BE2C (cell line): ENCODE results near the gene ANXA4.
"Not testable (repeated sequence)": the region's sequence is repeated elsewhere in the genome, so short reads cannot be mapped to it uniquely, and the experiment has no call there.

ENCODE experiments used
- DNase-seq: peaks from one replicate; pipeline ENCODE4 v3.0.0-alpha.2; 2020
- H3K27me3 ChIP-seq: fragments of 250-450 bp; sonication (Bioruptor Pico); 2 replicates; pipeline ENCODE4 v1.5.1; 2020; ENCODE audit warnings: mild to moderate bottlenecking
- H3K36me3 ChIP-seq: fragments of 250-450 bp; sonication (Bioruptor Pico); 2 replicates; pipeline ENCODE4 v1.5.1; 2020; ENCODE audit warnings: mild to moderate bottlenecking
- H3K4me1 ChIP-seq: fragments of 250-450 bp; sonication (Bioruptor Pico); 2 replicates; pipeline ENCODE4 v1.5.1; 2020
- H3K4me3 ChIP-seq: 2 replicates; pipeline ENCODE4 v1.5.1; 2011; ENCODE audit warnings: low read depth, low read length
- H3K9me3 ChIP-seq: fragments of 250-450 bp; sonication (Bioruptor Pico); 2 replicates; pipeline ENCODE4 v1.5.1; 2020
- CTCF ChIP-seq: IDR thresholded peaks from 2 replicates; pipeline ENCODE4 v1.5.1; 2012; ENCODE audit warnings: mild to moderate bottlenecking, low read depth, low read length

ANXA4 gene

DNA sequence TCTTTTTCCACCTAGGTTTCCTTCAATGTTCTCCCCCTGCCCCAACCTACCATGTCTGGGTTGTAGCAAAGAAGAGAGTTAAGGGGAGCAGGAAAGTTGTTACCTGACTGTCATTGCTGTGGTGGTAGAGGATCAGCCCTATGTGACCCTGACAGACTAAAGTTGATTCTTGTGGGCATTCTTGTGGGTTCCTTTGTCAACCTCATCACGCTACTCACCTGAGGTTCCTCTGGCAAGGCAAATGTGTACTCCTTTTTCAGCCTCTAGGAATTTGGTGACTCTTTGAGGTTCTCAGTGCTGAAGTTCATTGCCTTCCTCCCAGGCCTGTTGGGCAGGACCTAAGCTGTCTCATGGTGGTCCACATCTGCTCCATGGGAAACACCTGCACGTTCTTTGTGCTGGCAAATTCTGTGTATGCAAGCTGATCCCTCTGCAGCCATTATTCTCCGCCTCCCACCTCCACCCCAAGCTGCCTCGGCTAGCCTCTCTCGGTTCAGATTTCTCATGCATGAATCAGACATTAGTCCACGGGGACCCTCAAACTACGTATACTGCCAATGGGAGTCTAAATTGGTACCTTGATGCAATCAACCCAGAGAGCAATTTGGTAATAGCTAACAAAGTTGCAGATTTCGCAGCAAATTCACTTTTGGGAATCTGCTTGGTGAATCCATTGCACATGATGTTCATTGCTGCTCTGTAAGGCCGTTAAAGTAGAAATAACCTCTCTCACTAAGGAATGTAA lies 86.0 kb downstream of the ANXA4 start:
- H3K4me1 ChIP-seq: no peaks in the 10 kb centered on the region
- TF ChIP-seq CTCF: no peak
- H3K9me3 ChIP-seq: no peaks in the 10 kb centered on the region
- H3K4me3 ChIP-seq: no peak overlapping the region
- DNase-seq: no peak
- H3K27me3 ChIP-seq: no peaks in the 10 kb centered on the region
- no peaks in the 10 kb centered on the region for H3K36me3 ChIP-seq

DNA sequence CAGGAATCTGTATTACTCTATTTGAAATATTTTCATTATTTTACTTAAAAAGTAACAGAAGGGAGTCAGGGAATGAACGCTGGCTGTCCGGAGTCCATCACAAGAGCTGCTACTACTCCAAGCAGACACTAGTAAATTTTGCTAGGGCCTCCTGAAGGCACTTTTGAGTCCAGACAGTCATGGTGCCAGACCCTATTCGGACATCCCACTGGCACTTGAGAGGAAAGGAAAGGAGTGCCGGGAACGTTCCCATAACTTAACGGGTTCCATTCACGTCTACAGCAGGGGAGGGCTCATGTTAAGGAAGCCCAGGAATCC lies 87.0 kb downstream of the ANXA4 start:
- Histone ChIP-seq H3K4me1 (no peaks in the 10 kb centered on the region), H3K9me3 (no peaks in the 10 kb centered on the region), H3K36me3 (no peaks in the 10 kb centered on the region), H3K4me3 (peak overlapping the region; percentile 81), H3K27me3 (no peaks in the 10 kb centered on the region)
- no peak for DNase-seq
- no peak for TF ChIP-seq CTCF

GRCh38 chr2:69829256-69830044 lies 87.5 kb downstream of the ANXA4 start, which contains the start of gene GMCL1:
Gene GMCL1, plus strand, starts transcription at chr2:69829660. Its CDS starts 233 bp downstream, at chr2:69829893.
- TF ChIP-seq CTCF: no peak
- Histone ChIP-seq H3K9me3 (no peaks in the 10 kb centered on the region), H3K4me3 (peak within 1 kb of the TSS; percentile 81), H3K27me3 (no peaks in the 10 kb centered on the region), H3K36me3 (no peaks in the 10 kb centered on the region), H3K4me1 (no peaks in the 10 kb centered on the region)
- DNase-seq: peak; percentile 92

- no peaks in the 10 kb centered on the region for H3K9me3 ChIP-seq
- H3K4me1 ChIP-seq: no peaks in the 10 kb centered on the region
- peak; percentile 10 for DNase-seq
Measured at GRCh38 chr2:69830045-69830905, 88.3 kb downstream of the ANXA4 start.

GRCh38 chr2:69830906-69831241 lies 88.9 kb downstream of the ANXA4 start:
- not testable (repeated sequence) for H3K9me3 ChIP-seq, DNase-seq, H3K4me1 ChIP-seq, H3K36me3 ChIP-seq, H3K27me3 ChIP-seq
- peak overlapping the region; percentile 81 for H3K4me3 ChIP-seq

More at GRCh38 chr2:69830045-69830905, 88.3 kb downstream of the ANXA4 start:
- no peak for TF ChIP-seq CTCF
- no peaks in the 10 kb centered on the region for H3K36me3 ChIP-seq
- H3K4me3 ChIP-seq: peak overlapping the region; percentile 81
- H3K27me3 ChIP-seq: no peaks in the 10 kb centered on the region

- no peaks in the 10 kb centered on the region for H3K36me3 ChIP-seq
- no peak overlapping the region for H3K4me3 ChIP-seq
- H3K4me1 ChIP-seq: no peaks in the 10 kb centered on the region
- DNase-seq: no peak
- no peaks in the 10 kb centered on the region for H3K9me3 ChIP-seq
- no peaks in the 10 kb centered on the region for H3K27me3 ChIP-seq
- TF ChIP-seq CTCF: no peak
Measured at GRCh38 chr2:69831354-69831905, 89.5 kb downstream of the ANXA4 start.
